ENCODE data around the gene DIAPH2. TPM values are rescaled to one million over a fixed set of nuclear protein-coding genes. Genes with fewer than 3 reads are reported as not detected.

Gene DIAPH2
- total RNA-seq, 2 donors from 2014 or later = 19.1 to 31.9 TPM

GRCh38 chrX:97109730-97110129, 425.1 kb downstream of the DIAPH2 start:
- intact Hi-C loops (cut with DNase I) = no loop called here
- H3K9ac ChIP-seq (ENCODE audit: low read depth in 2 of 2, low read length in 2 of 2) = no peak overlapping the region
- H3K27ac ChIP-seq = no peak overlapping the region
- no peaks in the 10 kb centered on the region for H3K36me3 ChIP-seq
- H3K27me3 ChIP-seq = no peaks in the 10 kb centered on the region
- H3K4me3 ChIP-seq = no peak overlapping the region
- TF ChIP-seq, protein P1, sequence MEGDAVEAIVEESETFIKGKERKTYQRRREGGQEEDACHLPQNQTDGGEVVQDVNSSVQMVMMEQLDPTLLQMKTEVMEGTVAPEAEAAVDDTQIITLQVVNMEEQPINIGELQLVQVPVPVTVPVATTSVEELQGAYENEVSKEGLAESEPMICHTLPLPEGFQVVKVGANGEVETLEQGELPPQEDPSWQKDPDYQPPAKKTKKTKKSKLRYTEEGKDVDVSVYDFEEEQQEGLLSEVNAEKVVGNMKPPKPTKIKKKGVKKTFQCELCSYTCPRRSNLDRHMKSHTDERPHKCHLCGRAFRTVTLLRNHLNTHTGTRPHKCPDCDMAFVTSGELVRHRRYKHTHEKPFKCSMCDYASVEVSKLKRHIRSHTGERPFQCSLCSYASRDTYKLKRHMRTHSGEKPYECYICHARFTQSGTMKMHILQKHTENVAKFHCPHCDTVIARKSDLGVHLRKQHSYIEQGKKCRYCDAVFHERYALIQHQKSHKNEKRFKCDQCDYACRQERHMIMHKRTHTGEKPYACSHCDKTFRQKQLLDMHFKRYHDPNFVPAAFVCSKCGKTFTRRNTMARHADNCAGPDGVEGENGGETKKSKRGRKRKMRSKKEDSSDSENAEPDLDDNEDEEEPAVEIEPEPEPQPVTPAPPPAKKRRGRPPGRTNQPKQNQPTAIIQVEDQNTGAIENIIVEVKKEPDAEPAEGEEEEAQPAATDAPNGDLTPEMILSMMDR (IDR thresholded peaks at IDR 0.05) = no peak
- DNase-seq = no peak
- H3K4me1 ChIP-seq = no peaks in the 10 kb centered on the region
- no peaks in the 10 kb centered on the region for H3K9me3 ChIP-seq

GRCh38 chrX:97117572-97117971, 432.9 kb downstream of the DIAPH2 start:
- TF ChIP-seq, protein P1 (IDR thresholded peaks at IDR 0.05) = no peak
- no peaks in the 10 kb centered on the region for H3K27me3 ChIP-seq
- no peak overlapping the region for H3K9ac ChIP-seq (ENCODE audit: low read depth in 2 of 2, low read length in 2 of 2)
- no peak overlapping the region for H3K27ac ChIP-seq
- intact Hi-C loops (cut with DNase I) = no loop called here
- no peaks in the 10 kb centered on the region for H3K4me1 ChIP-seq
- H3K4me3 ChIP-seq = no peak overlapping the region
- no peak for DNase-seq
- no peaks in the 10 kb centered on the region for H3K9me3 ChIP-seq
- no peaks in the 10 kb centered on the region for H3K36me3 ChIP-seq

DNA sequence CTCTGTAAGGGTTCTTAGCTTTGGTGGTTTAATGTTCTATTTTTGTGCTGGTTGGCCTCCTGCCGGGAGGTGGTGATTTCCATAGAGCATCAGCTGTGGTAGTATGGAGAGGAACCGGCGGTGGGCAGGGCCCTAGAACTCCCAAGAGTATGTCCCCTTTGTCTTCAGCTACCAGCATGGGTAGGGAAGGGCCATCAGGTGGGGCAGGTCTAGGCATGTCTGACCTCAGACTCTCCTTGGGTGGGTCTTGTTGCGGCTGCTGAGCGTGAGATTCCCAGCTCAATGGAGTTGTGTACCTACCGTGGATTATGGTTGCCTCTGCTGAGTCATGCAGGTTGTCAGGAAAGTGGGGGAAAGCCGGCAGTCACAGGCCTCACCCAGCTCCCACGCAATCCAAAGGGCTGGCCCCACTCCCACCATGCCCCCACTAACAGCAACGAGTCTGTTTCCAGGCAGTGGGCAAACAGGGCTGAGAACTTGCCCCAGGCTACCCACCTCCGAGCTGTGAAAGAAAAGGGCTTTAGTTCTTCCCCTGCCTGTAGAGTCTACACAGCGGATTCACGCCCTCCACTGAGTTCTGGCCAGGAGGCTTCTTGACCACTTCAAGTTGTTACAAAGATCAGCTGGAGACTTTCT, 434.9 kb downstream of the DIAPH2 start:
- Histone ChIP-seq H3K4me1 (no peaks in the 10 kb centered on the region), H3K9me3 (no peaks in the 10 kb centered on the region), H3K27ac (no peak overlapping the region), H3K9ac (ENCODE audit: low read depth in 2 of 2, low read length in 2 of 2) (no peak overlapping the region), H3K27me3 (no peaks in the 10 kb centered on the region), H3K36me3 (no peaks in the 10 kb centered on the region), H3K4me3 (no peak overlapping the region)
- TF ChIP-seq, protein P1 (IDR thresholded peaks at IDR 0.05) = no peak
- intact Hi-C loops (cut with DNase I) = no loop called here
- no peak for DNase-seq

GRCh38 chrX:97123001-97123400, 438.4 kb downstream of the DIAPH2 start:
- DNase-seq = no peak
- no peak overlapping the region for H3K4me3 ChIP-seq
- intact Hi-C loops (cut with DNase I) = no loop called here
- H3K36me3 ChIP-seq = no peaks in the 10 kb centered on the region
- TF ChIP-seq, protein P1 (IDR thresholded peaks at IDR 0.05) = no peak
- H3K27ac ChIP-seq = no peak overlapping the region
- no peaks in the 10 kb centered on the region for H3K9me3 ChIP-seq
- H3K27me3 ChIP-seq = no peaks in the 10 kb centered on the region
- no peaks in the 10 kb centered on the region for H3K4me1 ChIP-seq
- no peak overlapping the region for H3K9ac ChIP-seq (ENCODE audit: low read depth in 2 of 2, low read length in 2 of 2)

DNA sequence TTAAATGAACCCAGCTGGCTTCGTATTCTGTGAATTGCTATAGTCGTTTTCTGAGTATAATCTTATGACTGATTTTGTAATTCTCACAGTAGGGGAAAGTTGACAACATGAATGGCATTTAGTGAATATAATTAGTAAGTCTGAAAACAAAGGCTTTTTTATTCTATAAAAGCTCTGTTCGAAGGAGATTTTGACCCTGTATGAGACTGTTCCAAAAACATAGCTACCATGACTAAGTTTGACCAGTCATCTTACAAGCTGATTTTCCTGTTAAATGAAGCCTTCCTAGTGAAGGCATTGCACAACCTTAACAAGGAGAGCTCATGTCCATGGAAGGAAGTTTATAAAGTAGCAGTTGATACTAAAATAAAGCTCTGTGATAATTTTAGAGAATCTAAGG, 441.4 kb downstream of the DIAPH2 start:
- no peak overlapping the region for H3K27ac ChIP-seq
- H3K4me1 ChIP-seq = no peaks in the 10 kb centered on the region
- TF ChIP-seq, protein P1 (IDR thresholded peaks at IDR 0.05) = no peak
- H3K27me3 ChIP-seq = no peaks in the 10 kb centered on the region
- H3K9me3 ChIP-seq = no peaks in the 10 kb centered on the region
- no peaks in the 10 kb centered on the region for H3K36me3 ChIP-seq
- intact Hi-C loops (cut with DNase I) = no loop called here
- H3K4me3 ChIP-seq = no peak overlapping the region
- no peak overlapping the region for H3K9ac ChIP-seq (ENCODE audit: low read depth in 2 of 2, low read length in 2 of 2)
- no peak for DNase-seq
